Pancreas (tissue), 10 donors: Measurements from ENCODE around the gene OR9Q1. TPM values are rescaled to one million over a fixed set of nuclear protein-coding genes. Genes with fewer than 3 reads are reported as not detected.

Experiments used
- ATAC-seq, 4 donors: fragments of 200-7000 bp; cut with Tn5 transposase; one replicate each; pipeline versions ENCODE4 v1.8.0 to v1.9.1; 2020; ENCODE audit warnings: mild to moderate bottlenecking in 4 of 4, moderate library complexity in 4 of 4
- DNase-seq, 6 donors: peaks; one replicate each; pipeline ENCODE4 v3.0.0-alpha.2; 2020
- FAIRE-seq: peaks from 2 replicates; lab custom pipeline; 2012; peaks lifted over from hg19 to GRCh38; lab: Jason Lieb, UNC
- H3K27ac ChIP-seq, 4 donors: fragments of 200-600 bp; sonication (generic); 1 replicate in 3 of 4; 2 replicates in 1 of 4; pipeline versions ENCODE4 v1.5.0 to v1.8.0; 2020
- H3K27me3 ChIP-seq, 4 donors: fragments of 200-600 bp; one replicate each; pipeline ENCODE4 v1.8.0; 2021
- H3K36me3 ChIP-seq, 3 donors: fragments of 200-600 bp; sonication (generic) in 1 of 3; one replicate each; pipeline versions ENCODE4 v1.5.0 to v1.8.0; 2020 to 2021
- H3K4me1 ChIP-seq, 3 donors: fragments of 200-600 bp; one replicate each; pipeline ENCODE4 v1.8.0; 2021
- H3K4me3 ChIP-seq, 4 donors: fragments of 200-600 bp; sonication (generic) in 2 of 4; one replicate each; pipeline versions ENCODE4 v1.5.0 to v1.8.0; 2020 to 2021
- H3K9me3 ChIP-seq, 4 donors: fragments of 200-600 bp; one replicate each; pipeline ENCODE4 v1.8.0; 2021
- CTCF ChIP-seq, 4 donors: fragments of 200-600 bp; sonication (generic) in 3 of 4; IDR thresholded peaks; one replicate each; pipeline versions ENCODE4 v1.5.0 to v1.8.0; 2021; ENCODE audit warnings: antibody characterized with exemption in 4 of 4
- WGBS, 2 donors: extraction: QIAGEN DNeasy Blood & Tissue Kit; methylation state at CpG; one replicate each; pipeline ENCODE4 v1.1.7; 2013; 5-methylcytosine and 5-hydroxymethylcytosine counted together
- intact Hi-C, 3 donors: fragments of 100-400 bp; cut with DNase I; formaldehyde crosslinking; loops; one replicate each; pipeline versions ENCODE4 v1.11.1 to v1.14.2; 2022
- polyA plus RNA-seq, 2 donors: library from polyadenylated mRNA; stranded (reverse); fragments of 200-250 nt; gene quantifications; one replicate each; pipeline ENCODE4 v1.2.3, GENCODE V29; 2013
- total RNA-seq, 6 donors: library from RNA; stranded (reverse); fragmentation: NEBNext Ultra II Directional in 4 of 6; extraction: Animal tissue kit (Norgen Biotek cat#: 25700) in 4 of 6; gene quantifications; one replicate each; pipeline versions ENCODE4 v1.2.1 to v1.2.4, GENCODE V29; 2021 to 2023
- donor health status: healthy with polysubstance abuse.
- donor health status: DM: no; HTN: no; CAD: no; lungs with moderate emphysema.
- donor health status: DM: no; HTN: no; CAD: no.
- donor health status: control.
- donor health status: control.
- donor health status: Bipolar disorder and iron deficiency.
- donor health status: DM: yes; HTN: yes; CAD: no.
- donor health status: DM: no; HTN: no; CAD: no.
- donor health status: DM: no; HTN: no; CAD: no.
- donor health status: DM: yes; HTN: yes; CAD: no.

The OR9Q1 gene
- total and polyA plus RNA-seq, 8 donors = not detected

GRCh38 chr11:58179648-58180047 is 156.0 kb downstream of the OR9Q1 start:
- no peak for ATAC-seq
- Histone ChIP-seq H3K27me3 (no peaks in the 10 kb centered on the region), H3K4me1 (no peaks in the 10 kb centered on the region), H3K27ac (no peak overlapping the region), H3K9me3 (no peaks in the 10 kb centered on the region), H3K36me3 (no peaks in the 10 kb centered on the region), H3K4me3 (no peak overlapping the region)
- FAIRE-seq = no peak
- 67 to 81% methylated on average over 7 of the region's 7 CpGs for WGBS, 2 donors
- peak in 2 of 6 donors; percentile 23 to 53 for DNase-seq
- no peak for TF ChIP-seq CTCF (IDR thresholded peaks at IDR 0.05)
- intact Hi-C loops = no loop called here

- no peak for TF ChIP-seq CTCF (IDR thresholded peaks at IDR 0.05)
- WGBS, 2 donors = 81 to 87% methylated on average over 4 of the region's 4 CpGs
- no peak for FAIRE-seq
Observed at GRCh38 chr11:58186938-58187337, 163.3 kb downstream of the OR9Q1 start.

GRCh38 chr11:58188770-58189169 is 165.1 kb downstream of the OR9Q1 start, which contains the start of gene OR9Q2:
TSS of gene OR9Q2 (plus strand) at chr11:58189070. CDS start at chr11:58190491, 1,421 bp downstream.
- no peak within 1 kb of the TSS for H3K4me3 ChIP-seq
- no peaks in the 10 kb centered on the region for H3K9me3 ChIP-seq
- intact Hi-C loops = no loop called here
- ATAC-seq = no peak
- H3K4me1 ChIP-seq = no peaks in the 10 kb centered on the region
- TF ChIP-seq CTCF (IDR thresholded peaks at IDR 0.05) = no peak
- no peak within 1 kb of the TSS for H3K27ac ChIP-seq
- no peaks in the 10 kb centered on the region for H3K27me3 ChIP-seq
- DNase-seq = no peak
- H3K36me3 ChIP-seq = no peaks in the 10 kb centered on the region
- 77 to 83% methylated on average over 2 of the region's 2 CpGs for WGBS, 2 donors
- FAIRE-seq = no peak

More at GRCh38 chr11:58186938-58187337, 163.3 kb downstream of the OR9Q1 start:
- Histone ChIP-seq H3K27me3 (no peaks in the 10 kb centered on the region), H3K4me3 (no peak overlapping the region), H3K27ac (no peak overlapping the region), H3K9me3 (no peaks in the 10 kb centered on the region), H3K36me3 (no peaks in the 10 kb centered on the region), H3K4me1 (no peaks in the 10 kb centered on the region)
- no peak for DNase-seq
- intact Hi-C loops = no loop called here
- ATAC-seq = no peak

GRCh38 chr11:58192229-58192628 is 168.5 kb downstream of the OR9Q1 start:
- Histone ChIP-seq H3K4me3 (no peak overlapping the region), H3K4me1 (no peaks in the 10 kb centered on the region), H3K9me3 (no peaks in the 10 kb centered on the region), H3K27ac (no peak overlapping the region), H3K36me3 (no peaks in the 10 kb centered on the region), H3K27me3 (no peaks in the 10 kb centered on the region)
- intact Hi-C loops = no loop called here
- no peak for TF ChIP-seq CTCF (IDR thresholded peaks at IDR 0.05)
- DNase-seq = no peak
- WGBS, 2 donors = 60 to 66% methylated on average over 3 of the region's 3 CpGs
- FAIRE-seq = peak; percentile 82
- ATAC-seq = no peak

- ATAC-seq = no peak
- intact Hi-C loops = no loop called here
- DNase-seq = no peak
- TF ChIP-seq CTCF (IDR thresholded peaks at IDR 0.05) = no peak
- H3K4me1 ChIP-seq = no peaks in the 10 kb centered on the region
- no peaks in the 10 kb centered on the region for H3K27me3 ChIP-seq
- no peaks in the 10 kb centered on the region for H3K36me3 ChIP-seq
- no peak overlapping the region for H3K27ac ChIP-seq
- H3K9me3 ChIP-seq = no peaks in the 10 kb centered on the region
- no peak for FAIRE-seq
- no peak overlapping the region for H3K4me3 ChIP-seq
Observed at GRCh38 chr11:58193391-58193790, 169.7 kb downstream of the OR9Q1 start.
